Measurements from ENCODE around the gene TWIST2.

The TWIST2 gene

DNA sequence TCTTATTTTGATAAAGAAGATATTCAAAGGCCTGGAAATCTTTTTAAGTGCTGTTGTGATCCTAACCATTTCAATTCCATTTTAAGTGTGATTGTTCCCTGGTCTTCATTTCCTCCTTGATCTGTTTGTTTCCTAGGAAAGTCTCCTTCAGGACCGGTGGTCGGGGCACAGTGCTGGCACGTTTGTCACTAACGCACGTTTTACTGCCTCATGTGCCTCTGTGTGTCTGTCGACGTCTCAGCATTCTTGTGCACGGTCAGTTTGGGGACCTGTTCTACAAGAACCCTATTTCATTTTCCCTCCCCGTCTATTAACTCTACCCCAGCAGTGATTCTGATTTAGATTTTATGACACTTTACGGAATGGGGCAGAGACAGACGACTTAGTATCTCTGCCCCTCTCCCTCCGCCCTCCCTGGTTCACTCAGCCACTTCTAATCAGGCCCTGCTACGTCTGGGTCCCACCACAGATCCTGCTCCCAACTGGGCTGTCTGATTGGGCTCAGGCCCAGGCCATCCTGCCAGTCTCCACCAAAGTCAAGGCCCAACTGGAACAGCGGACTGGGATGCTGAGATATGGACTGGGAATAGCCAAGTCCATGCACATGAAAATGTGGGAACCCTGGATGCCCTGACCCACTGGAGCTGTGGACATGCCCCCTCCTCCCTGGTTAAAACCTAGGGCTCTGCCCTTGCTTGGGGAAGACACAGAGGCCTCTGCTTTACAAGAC lies 95.6 kb downstream of the TWIST2 start:
- no peaks in the 10 kb centered on the region for H3K27me3 ChIP-seq (ENCODE audit: control insufficient read depth, insufficient read depth, low read length)
- no peaks in the 10 kb centered on the region for H3K9me3 ChIP-seq (replicated peaks; ENCODE audit: low read length)
- H3K4me2 ChIP-seq (ENCODE audit: low read length), result no peak overlapping the region
- H3K4me1 ChIP-seq (ENCODE audit: control insufficient read depth, insufficient read depth, low read length), result peaks cover 32% of the 10 kb centered on the region
- no peak overlapping the region for H3K4me3 ChIP-seq (ENCODE audit: low read length)
- no peak overlapping the region for H3K9ac ChIP-seq (ENCODE audit: low read depth, low read length)
- no peaks in the 10 kb centered on the region for H3K36me3 ChIP-seq (ENCODE audit: insufficient read depth, low read length)

DNA sequence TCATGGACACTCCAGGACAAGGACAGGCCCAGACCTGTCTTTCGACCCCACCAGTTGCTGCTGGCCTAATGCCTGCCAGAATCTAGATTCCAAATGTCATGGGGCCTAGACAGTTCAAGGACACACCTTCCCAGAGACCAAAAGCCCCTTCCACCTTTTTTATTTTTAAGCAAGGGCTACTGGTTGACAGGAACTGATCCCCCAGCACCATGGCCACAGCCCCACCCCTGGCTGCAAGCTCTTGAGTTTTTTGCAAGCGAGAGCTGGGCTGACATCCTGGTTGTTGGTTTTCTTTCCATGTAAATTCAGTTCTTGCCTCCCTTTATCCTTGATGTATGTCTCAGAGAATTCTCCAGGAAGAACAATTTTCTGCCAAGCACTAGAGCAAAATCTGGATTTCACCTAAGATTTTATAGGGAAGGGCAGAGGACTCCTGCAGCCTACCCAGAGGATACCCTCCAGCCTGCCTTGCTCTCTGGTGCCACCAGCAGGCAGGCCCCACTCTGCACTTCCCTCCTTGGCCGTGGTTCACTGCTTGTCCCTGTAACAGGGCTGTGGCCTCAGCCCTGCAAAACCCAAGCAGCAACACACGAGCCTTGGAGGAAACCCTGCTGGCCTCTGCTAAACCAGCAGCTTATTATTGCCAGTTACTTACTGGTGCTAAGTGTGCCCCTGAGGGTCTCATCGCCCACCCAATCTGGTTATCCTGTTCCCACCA lies 97.7 kb downstream of the TWIST2 start:
- peaks cover 38% of the 10 kb centered on the region for H3K4me1 ChIP-seq (ENCODE audit: control insufficient read depth, insufficient read depth, low read length)
- H3K36me3 ChIP-seq (ENCODE audit: insufficient read depth, low read length), result no peaks in the 10 kb centered on the region
- H3K4me2 ChIP-seq (ENCODE audit: low read length), result no peak overlapping the region
- H3K4me3 ChIP-seq (ENCODE audit: low read length), result no peak overlapping the region
- H3K27me3 ChIP-seq (ENCODE audit: control insufficient read depth, insufficient read depth, low read length), result no peaks in the 10 kb centered on the region
- no peak overlapping the region for H3K9ac ChIP-seq (ENCODE audit: low read depth, low read length)
- H3K9me3 ChIP-seq (replicated peaks; ENCODE audit: low read length), result no peaks in the 10 kb centered on the region

DNA sequence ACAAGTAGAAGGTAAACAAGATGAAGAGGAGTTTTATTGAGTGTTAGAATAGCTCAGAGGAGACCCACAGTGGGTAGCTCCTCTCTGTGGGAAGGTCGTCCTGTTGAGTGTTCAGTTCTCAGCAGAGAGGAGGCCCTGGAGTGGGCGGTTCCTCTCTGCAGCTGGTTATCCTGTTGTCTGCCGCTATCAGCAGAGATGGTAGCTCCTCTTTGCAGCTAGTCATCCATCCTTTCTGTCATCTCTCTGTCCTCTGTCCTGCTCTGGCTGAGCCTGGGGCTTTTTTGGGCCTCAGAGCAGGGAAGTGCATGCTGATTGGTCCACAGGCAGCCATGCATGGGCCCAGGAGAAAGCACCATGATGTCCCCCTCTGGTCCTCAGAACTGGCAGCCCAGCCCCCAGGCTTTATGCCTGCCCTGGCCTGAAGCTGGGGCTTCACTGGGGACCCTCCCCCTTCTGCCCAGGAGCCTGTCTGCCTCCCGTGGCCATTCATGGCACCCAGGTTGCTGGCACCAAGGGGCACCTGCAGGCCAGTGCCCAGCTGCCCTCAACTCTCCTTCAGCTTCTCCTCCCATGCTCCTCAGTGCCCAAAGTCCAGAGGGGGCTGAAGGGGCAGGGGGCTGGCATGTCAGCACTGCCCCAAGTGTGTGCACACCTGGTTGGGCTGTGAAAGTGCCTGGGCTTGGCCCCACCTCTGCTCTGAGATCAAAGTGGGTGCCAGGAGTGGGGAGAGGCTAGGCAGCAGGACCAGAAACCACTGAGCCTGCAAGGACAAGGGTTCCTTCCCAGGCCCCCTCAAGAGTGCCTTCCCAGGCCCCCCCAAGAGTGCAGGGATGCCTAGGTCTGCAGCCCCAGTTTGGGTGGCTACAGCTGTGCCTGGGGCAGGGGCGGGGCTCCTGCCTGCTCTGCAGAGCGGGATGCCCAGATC lies 98.7 kb downstream of the TWIST2 start:
- Histone ChIP-seq H3K4me1 (ENCODE audit: control insufficient read depth, insufficient read depth, low read length) (peaks cover 38% of the 10 kb centered on the region), H3K4me2 (ENCODE audit: low read length) (no peak overlapping the region), H3K4me3 (ENCODE audit: low read length) (no peak overlapping the region), H3K9me3 (replicated peaks; ENCODE audit: low read length) (no peaks in the 10 kb centered on the region), H3K36me3 (ENCODE audit: insufficient read depth, low read length) (no peaks in the 10 kb centered on the region), H3K27me3 (ENCODE audit: control insufficient read depth, insufficient read depth, low read length) (no peaks in the 10 kb centered on the region), H3K9ac (ENCODE audit: low read depth, low read length) (no peak overlapping the region)

DNA sequence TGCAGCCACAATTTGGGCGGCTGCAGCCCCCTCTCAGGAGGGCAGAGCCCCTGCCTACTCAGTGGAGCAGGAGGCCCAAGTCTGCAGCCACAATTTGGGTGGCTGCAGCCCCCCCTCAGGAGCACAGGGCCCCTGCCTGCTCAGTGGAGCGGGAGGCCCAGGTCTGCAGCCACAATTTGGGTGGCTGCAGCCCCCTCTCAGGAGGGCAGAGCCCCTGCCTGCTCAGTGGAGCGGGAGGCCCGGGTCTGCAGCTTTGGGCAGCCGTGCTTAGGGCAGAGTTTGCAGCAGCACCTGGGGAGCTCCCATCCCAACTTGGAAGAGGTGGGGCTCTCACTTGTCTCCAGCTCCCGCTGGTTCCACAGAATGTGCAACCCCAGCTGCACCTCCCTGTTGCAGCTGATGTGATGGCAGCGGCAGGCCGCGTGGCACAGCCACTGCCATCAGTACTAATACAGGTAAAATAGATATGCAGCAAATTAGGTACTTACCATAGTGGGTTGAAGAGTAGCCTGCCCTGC lies 99.4 kb downstream of the TWIST2 start:
- peak overlapping the region; percentile 67 for H3K4me2 ChIP-seq (ENCODE audit: low read length)
- no peaks in the 10 kb centered on the region for H3K9me3 ChIP-seq (replicated peaks; ENCODE audit: low read length)
- H3K9ac ChIP-seq (ENCODE audit: low read depth, low read length), result no peak overlapping the region
- no peaks in the 10 kb centered on the region for H3K36me3 ChIP-seq (ENCODE audit: insufficient read depth, low read length)
- H3K27me3 ChIP-seq (ENCODE audit: control insufficient read depth, insufficient read depth, low read length), result no peaks in the 10 kb centered on the region
- H3K4me1 ChIP-seq (ENCODE audit: control insufficient read depth, insufficient read depth, low read length), result peaks cover 38% of the 10 kb centered on the region
- H3K4me3 ChIP-seq (ENCODE audit: low read length), result peak overlapping the region; percentile 35

DNA sequence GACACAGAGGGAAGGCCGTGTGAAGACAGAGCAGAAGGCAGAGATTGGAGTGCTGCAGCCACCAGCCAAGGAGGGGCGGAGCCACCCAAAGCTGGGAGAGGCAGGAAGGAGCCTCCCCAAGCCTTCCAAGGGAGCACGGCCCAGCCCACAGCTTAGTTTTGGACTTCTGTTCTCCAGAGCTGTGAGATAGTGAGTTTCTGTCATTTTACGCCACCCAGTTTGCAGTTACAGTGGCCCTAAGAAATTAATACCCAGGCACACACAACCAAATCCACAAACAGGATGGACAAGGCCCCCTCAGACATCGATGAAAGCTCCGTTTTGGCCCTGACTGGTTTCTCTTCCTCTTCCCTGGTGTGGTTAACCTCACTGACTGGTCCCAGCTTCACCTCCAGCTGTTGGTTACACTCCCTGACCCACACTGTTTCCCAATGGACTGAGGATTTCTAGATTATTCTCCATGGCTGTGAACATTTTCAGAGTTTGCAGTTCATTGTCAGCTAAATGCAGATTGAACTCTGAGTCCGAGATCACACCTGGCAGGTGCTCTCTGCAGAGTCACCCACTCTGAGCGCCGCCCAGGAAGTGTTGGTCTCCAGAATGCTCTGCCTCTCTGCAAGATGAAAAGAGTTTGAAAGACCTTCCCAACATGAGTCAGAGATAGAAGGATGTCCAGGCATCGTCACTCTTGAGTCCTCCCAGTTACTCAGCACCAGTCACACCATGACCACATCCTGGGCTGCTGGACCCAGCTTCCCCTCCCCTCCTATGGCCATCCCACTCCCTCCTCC lies 100.2 kb downstream of the TWIST2 start:
- Histone ChIP-seq H3K9ac (ENCODE audit: low read depth, low read length) (peak overlapping the region; percentile 59), H3K9me3 (replicated peaks; ENCODE audit: low read length) (no peaks in the 10 kb centered on the region), H3K27me3 (ENCODE audit: control insufficient read depth, insufficient read depth, low read length) (no peaks in the 10 kb centered on the region), H3K4me3 (ENCODE audit: low read length) (peak overlapping the region; percentile 35), H3K36me3 (ENCODE audit: insufficient read depth, low read length) (no peaks in the 10 kb centered on the region), H3K4me1 (ENCODE audit: control insufficient read depth, insufficient read depth, low read length) (peaks cover 30% of the 10 kb centered on the region), H3K4me2 (ENCODE audit: low read length) (peak overlapping the region; percentile 67)

DNA sequence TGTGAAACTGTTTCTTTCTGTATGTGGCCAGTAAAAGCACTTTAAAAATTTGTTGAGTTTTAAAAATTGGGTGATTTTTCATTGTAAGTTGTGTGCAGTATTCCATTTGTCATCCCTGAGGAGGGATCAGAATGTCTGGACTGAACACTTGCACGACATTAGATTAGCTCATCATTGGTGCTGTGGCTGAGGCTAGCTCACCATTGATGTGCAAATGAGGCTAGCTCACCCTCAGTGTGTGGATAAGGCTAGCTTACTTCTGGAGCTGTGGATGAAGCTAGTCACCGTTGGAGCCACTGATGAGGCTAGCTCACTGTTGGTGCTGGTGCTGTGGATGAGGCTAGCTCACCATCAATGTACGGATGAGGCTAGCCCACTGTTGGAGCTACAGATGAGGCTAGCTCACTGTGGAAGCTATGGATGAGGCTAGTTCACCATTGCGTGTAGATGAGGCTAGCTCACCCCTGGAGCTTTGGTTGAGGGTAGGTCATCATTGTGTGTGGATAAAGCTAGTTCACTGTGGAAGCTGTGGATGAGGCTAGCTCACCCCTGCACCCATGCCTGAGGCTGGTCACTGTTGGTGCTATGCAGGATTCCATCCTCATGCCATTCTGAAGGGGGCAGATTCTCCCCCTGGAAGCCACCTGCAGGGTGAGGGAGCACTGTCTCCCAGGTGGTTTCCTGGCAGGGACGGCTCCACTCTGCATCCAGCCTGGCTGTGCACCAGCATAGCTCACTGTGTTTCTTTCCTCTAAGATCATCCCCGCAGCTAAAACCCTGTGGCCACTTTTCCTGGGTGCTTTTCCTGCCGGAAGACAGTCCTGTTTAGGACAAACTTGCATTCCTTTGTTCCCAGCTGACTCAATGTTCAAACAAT lies 101.1 kb downstream of the TWIST2 start:
- H3K27me3 ChIP-seq (ENCODE audit: control insufficient read depth, insufficient read depth, low read length), result no peaks in the 10 kb centered on the region
- H3K36me3 ChIP-seq (ENCODE audit: insufficient read depth, low read length), result no peaks in the 10 kb centered on the region
- H3K9ac ChIP-seq (ENCODE audit: low read depth, low read length), result no peak overlapping the region
- H3K9me3 ChIP-seq (replicated peaks; ENCODE audit: low read length), result no peaks in the 10 kb centered on the region
- H3K4me3 ChIP-seq (ENCODE audit: low read length), result no peak overlapping the region
- H3K4me2 ChIP-seq (ENCODE audit: low read length), result no peak overlapping the region
- H3K4me1 ChIP-seq (ENCODE audit: control insufficient read depth, insufficient read depth, low read length), result peaks cover 28% of the 10 kb centered on the region

DNA sequence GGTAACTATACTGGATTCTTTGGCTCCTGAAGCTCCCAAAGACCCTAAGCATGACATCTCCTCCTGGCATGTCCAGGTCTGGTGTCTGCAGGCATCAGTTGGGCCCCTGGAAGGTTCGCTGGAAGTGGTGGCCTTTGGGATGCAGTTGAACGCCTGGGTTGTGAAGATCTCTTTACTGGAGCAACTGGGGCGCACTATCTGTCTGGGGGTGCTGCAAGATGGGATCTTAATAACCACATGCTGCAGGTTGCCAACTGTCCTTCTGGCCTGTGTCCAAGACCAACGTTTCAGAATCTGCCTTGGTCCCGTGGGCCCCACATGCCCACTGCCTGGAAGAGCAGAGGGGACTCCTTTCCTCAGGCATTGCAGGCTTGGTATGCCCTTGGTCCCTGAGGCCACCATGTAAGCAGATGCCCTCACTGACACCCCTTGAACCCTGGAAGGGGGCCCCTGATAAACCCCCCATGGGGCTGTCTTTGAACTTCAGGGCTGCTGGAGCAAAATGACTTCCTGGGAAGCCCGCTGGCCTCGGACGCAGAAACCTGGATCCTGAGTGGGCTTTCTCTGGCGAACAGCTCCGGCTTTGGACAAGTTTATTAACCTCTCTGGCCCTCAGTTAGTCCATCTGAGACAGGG lies 101.9 kb downstream of the TWIST2 start:
- H3K9ac ChIP-seq (ENCODE audit: low read depth, low read length), result no peak overlapping the region
- no peak overlapping the region for H3K4me3 ChIP-seq (ENCODE audit: low read length)
- H3K4me2 ChIP-seq (ENCODE audit: low read length), result no peak overlapping the region
- no peaks in the 10 kb centered on the region for H3K27me3 ChIP-seq (ENCODE audit: control insufficient read depth, insufficient read depth, low read length)
- no peaks in the 10 kb centered on the region for H3K9me3 ChIP-seq (replicated peaks; ENCODE audit: low read length)
- no peaks in the 10 kb centered on the region for H3K36me3 ChIP-seq (ENCODE audit: insufficient read depth, low read length)
- H3K4me1 ChIP-seq (ENCODE audit: control insufficient read depth, insufficient read depth, low read length), result peaks cover 28% of the 10 kb centered on the region

DNA sequence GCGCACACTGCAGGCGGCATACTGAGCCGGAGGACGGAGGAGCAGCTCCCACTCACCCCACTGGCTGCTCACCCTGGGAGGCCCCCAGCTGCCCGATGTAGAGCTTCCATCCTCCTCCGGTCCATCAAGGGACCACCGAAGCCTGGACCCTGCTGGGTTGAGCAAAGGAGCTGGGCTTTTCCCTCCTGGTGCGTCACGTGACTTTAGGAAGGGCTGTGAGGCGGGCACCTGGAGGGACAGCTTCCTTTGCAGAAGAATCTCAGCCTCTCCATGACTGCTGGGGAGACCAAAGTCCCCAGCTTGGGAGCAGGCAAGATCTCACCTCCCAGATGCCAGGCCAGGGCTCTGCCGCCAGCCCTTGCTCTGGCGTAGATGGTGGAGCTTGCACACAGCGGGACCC lies 102.7 kb downstream of the TWIST2 start:
- no peaks in the 10 kb centered on the region for H3K27me3 ChIP-seq (ENCODE audit: control insufficient read depth, insufficient read depth, low read length)
- H3K9ac ChIP-seq (ENCODE audit: low read depth, low read length), result no peak overlapping the region
- no peaks in the 10 kb centered on the region for H3K9me3 ChIP-seq (replicated peaks; ENCODE audit: low read length)
- H3K4me3 ChIP-seq (ENCODE audit: low read length), result no peak overlapping the region
- H3K4me1 ChIP-seq (ENCODE audit: control insufficient read depth, insufficient read depth, low read length), result peaks cover 29% of the 10 kb centered on the region
- no peak overlapping the region for H3K4me2 ChIP-seq (ENCODE audit: low read length)
- H3K36me3 ChIP-seq (ENCODE audit: insufficient read depth, low read length), result no peaks in the 10 kb centered on the region

DNA sequence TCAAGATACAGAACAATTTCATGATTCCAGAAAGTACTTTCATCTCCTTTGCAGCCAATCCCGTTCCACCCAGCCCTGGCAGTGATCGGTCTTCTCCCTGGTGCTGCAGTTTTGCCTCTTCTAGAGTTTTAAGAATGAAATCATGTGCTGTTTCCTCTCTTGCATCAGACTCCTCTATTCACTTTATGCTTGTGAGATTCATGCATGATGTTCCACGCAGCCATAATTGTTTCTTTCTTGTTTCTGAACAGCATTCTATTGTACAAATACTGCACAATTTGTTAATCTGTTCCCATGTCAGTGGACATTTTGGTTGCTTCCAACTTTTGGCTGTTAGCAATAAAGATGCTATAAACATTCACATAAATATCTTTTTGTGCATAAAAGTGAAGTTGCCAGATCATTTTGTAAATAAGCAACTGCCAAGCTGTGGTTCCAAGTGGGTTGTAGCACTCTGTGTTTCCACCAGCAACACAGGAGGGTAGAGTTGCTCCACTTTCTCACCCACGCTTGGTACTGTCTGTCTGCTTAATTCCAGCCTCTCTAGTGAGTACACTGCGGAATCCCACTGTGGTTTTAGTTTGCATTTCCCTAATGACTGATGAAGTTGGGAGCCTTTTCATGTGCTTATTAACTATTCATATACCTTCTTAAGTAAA lies 104.5 kb downstream of the TWIST2 start:
- Histone ChIP-seq H3K4me1 (ENCODE audit: control insufficient read depth, insufficient read depth, low read length) (peaks cover 35% of the 10 kb centered on the region), H3K9me3 (replicated peaks; ENCODE audit: low read length) (no peaks in the 10 kb centered on the region), H3K27me3 (ENCODE audit: control insufficient read depth, insufficient read depth, low read length) (no peaks in the 10 kb centered on the region), H3K36me3 (ENCODE audit: insufficient read depth, low read length) (no peaks in the 10 kb centered on the region), H3K9ac (ENCODE audit: low read depth, low read length) (no peak overlapping the region), H3K4me2 (ENCODE audit: low read length) (no peak overlapping the region), H3K4me3 (ENCODE audit: low read length) (no peak overlapping the region)

All from skeletal muscle satellite cell (primary cell).